ENCODE results near the gene S100A13. TPM values are rescaled to one million over a fixed set of nuclear protein-coding genes. Genes with fewer than 3 reads are reported as not detected.
"Not testable (repeated sequence)": the region's sequence is repeated elsewhere in the genome, so short reads cannot be mapped to it uniquely, and the experiment has no call there.

Gene S100A13
- total RNA-seq (2022), result 198 and 238 TPM in 2 replicates
- Bru-seq, nascent RNA, result percentile 88 among the genes with signal in this experiment
- BruChase-seq, experiment 1, labeled RNA remaining after a 2-hour chase, result percentile 80 among the genes with signal in this experiment
- percentile 81 among the genes with signal in this experiment for BruChase-seq, experiment 2, labeled RNA remaining after a 6-hour chase
- long read RNA-seq, partial matches to known transcripts, result 85 of 94 reads
- long read RNA-seq, other reads (novel, unspliced or antisense), result 6 of 94 reads

GRCh38 chr1:153626904-153627714 is at the start of gene S100A13:
TSS of gene S100A13 (minus strand) at chr1:153627505. CDS start at chr1:153626472, 1,033 bp downstream.
- H3K27me3 ChIP-seq (replicated peaks; ENCODE audit: control insufficient read depth, insufficient read depth, low read length), result no peaks in the 10 kb centered on the region
- Mint-ChIP-seq H3K27ac (ENCODE audit: unreplicated experiment) (peak within 1 kb of the TSS; percentile 89), H3K27me3 (ENCODE audit: insufficient read depth, unreplicated experiment) (no peaks in the 10 kb centered on the region), H3K36me3 (ENCODE audit: insufficient read depth, unreplicated experiment) (peaks cover 56% of the 10 kb centered on the region), H3K4me3 (ENCODE audit: unreplicated experiment) (peak within 1 kb of the TSS; percentile 93), H3K9me3 (ENCODE audit: unreplicated experiment) (no peaks in the 10 kb centered on the region), H3K4me1 (ENCODE audit: low read depth, unreplicated experiment) (peaks cover 35% of the 10 kb centered on the region)
- POLR2A ChIA-PET, result interaction anchor here (0.5 to 2.4 kb wide), 22 partner anchors 10 to 336 kb away, joined by 3 to 43 read pairs (median 6); partner anchors contain the start of genes S100A14, S100A16, S100A2 and S100A4
- peaks cover 42% of the 10 kb centered on the region for H3K4me1 ChIP-seq
- BruUV-seq (replicated peaks), result TSS peak; percentile 63
- no peaks in the 10 kb centered on the region for H3K9me3 ChIP-seq
- intact Hi-C loops (cut with micrococcal nuclease; ENCODE audit: unreplicated experiment), result loop anchor here (1.0 to 2.0 kb wide), 4 partner anchors 14 to 116 kb away; partner anchors contain the start of gene S100A16
- peak; percentile 92 to 94 for DNase-seq
- CTCF ChIA-PET, result interaction anchor here (0.6 to 3.1 kb wide), 36 partner anchors 10 to 898 kb away, joined by 3 to 56 read pairs (median 5); partner anchors contain the start of genes INTS3, NPR1, S100A14 and S100A16
- no peaks in the 10 kb centered on the region for H3K36me3 ChIP-seq (ENCODE audit: control insufficient read depth, insufficient read depth, low read length)
- peak within 1 kb of the TSS; percentile 62 for H3K4me3 ChIP-seq (ENCODE audit: low read depth, low read length)
- TF ChIP-seq CTCF (IDR thresholded peaks at IDR 0.05; ENCODE audit: insufficient read depth in 1 of 2, low read depth in 1 of 2, low read length in 1 of 2, severe bottlenecking in 1 of 2, unreplicated experiment in 1 of 2), result peak in 1 of 2 experiments; percentile 87

- no peak for TF ChIP-seq CTCF (IDR thresholded peaks at IDR 0.05; ENCODE audit: insufficient read depth in 1 of 2, low read depth in 1 of 2, low read length in 1 of 2, severe bottlenecking in 1 of 2, unreplicated experiment in 1 of 2)
- peak overlapping the region; percentile 55 for H3K4me3 Mint-ChIP-seq (ENCODE audit: unreplicated experiment)
- intact Hi-C loops (cut with micrococcal nuclease; ENCODE audit: unreplicated experiment), result loop anchor here (5.0 kb wide), 1 partner anchor 96 kb away; no protein-coding TSS in a partner anchor
- ChIA-PET POLR2A (no interaction called here), CTCF (interaction anchor here (0.7 kb wide), 1 partner anchor 60 kb away, joined by 3 read pairs; no protein-coding TSS in a partner anchor)
- Histone ChIP-seq H3K27me3 (replicated peaks; ENCODE audit: control insufficient read depth, insufficient read depth, low read length) (no peaks in the 10 kb centered on the region), H3K36me3 (ENCODE audit: control insufficient read depth, insufficient read depth, low read length) (peaks cover 5% of the 10 kb centered on the region; the same call in 1 of the 2 replicates), H3K9me3 (no peaks in the 10 kb centered on the region), H3K4me1 (peaks cover 14% of the 10 kb centered on the region), H3K4me3 (ENCODE audit: low read depth, low read length) (no peak overlapping the region)
- no peaks in the 10 kb centered on the region for H3K9me3 Mint-ChIP-seq (ENCODE audit: unreplicated experiment)
- peaks cover 19% of the 10 kb centered on the region for H3K4me1 Mint-ChIP-seq (ENCODE audit: low read depth, unreplicated experiment)
- no peaks in the 10 kb centered on the region for H3K27me3 Mint-ChIP-seq (ENCODE audit: insufficient read depth, unreplicated experiment)
- no TSS peak for BruUV-seq (replicated peaks)
- peak overlapping the region; percentile 47 for H3K27ac Mint-ChIP-seq (ENCODE audit: unreplicated experiment)
- DNase-seq, result no peak
- peaks cover 16% of the 10 kb centered on the region for H3K36me3 Mint-ChIP-seq (ENCODE audit: insufficient read depth, unreplicated experiment)
Measured at GRCh38 chr1:153673511-153673910, 46.2 kb upstream of the S100A13 start.

GRCh38 chr1:153671628-153672353 is 44.5 kb upstream of the S100A13 start:
- DNase-seq, result peak; percentile 57 to 78
- H3K36me3 ChIP-seq (ENCODE audit: control insufficient read depth, insufficient read depth, low read length); H3K27ac Mint-ChIP-seq (ENCODE audit: unreplicated experiment); H3K27me3 ChIP-seq (replicated peaks; ENCODE audit: control insufficient read depth, insufficient read depth, low read length); H3K4me3 Mint-ChIP-seq (ENCODE audit: unreplicated experiment); H3K4me1 ChIP-seq; H3K27me3 Mint-ChIP-seq (ENCODE audit: insufficient read depth, unreplicated experiment); H3K4me1 Mint-ChIP-seq (ENCODE audit: low read depth, unreplicated experiment); H3K36me3 Mint-ChIP-seq (ENCODE audit: insufficient read depth, unreplicated experiment); BruUV-seq (replicated peaks); H3K9me3 Mint-ChIP-seq (ENCODE audit: unreplicated experiment); H3K9me3 ChIP-seq: not testable (repeated sequence)
- CTCF ChIA-PET, result interaction anchor here (0.8 to 1.4 kb wide), 4 partner anchors 44 to 160 kb away, joined by 3 to 6 read pairs (median 4); partner anchors contain the start of genes INTS3 and S100A13
- POLR2A ChIA-PET, result interaction anchor here (0.7 to 1.0 kb wide), 3 partner anchors 38 to 56 kb away, joined by 3 read pairs; partner anchors contain the start of genes CHTOP, INTS3 and S100A13
- peak overlapping the region; percentile 42 for H3K4me3 ChIP-seq (ENCODE audit: low read depth, low read length)
- intact Hi-C loops (cut with micrococcal nuclease; ENCODE audit: unreplicated experiment), result loop anchor here (1.0 to 5.0 kb wide), 5 partner anchors 12 to 160 kb away; partner anchors contain the start of gene CHTOP

Data from Caco-2 (cell line).